ENCODE measurements around the gene MRPL24. TPM values are rescaled to one million over a fixed set of nuclear protein-coding genes. Genes with fewer than 3 reads are reported as not detected.

The MRPL24 gene
- total RNA-seq, 4 donors from 2014 or later = 54.9 to 121 (median 102) TPM

DNA sequence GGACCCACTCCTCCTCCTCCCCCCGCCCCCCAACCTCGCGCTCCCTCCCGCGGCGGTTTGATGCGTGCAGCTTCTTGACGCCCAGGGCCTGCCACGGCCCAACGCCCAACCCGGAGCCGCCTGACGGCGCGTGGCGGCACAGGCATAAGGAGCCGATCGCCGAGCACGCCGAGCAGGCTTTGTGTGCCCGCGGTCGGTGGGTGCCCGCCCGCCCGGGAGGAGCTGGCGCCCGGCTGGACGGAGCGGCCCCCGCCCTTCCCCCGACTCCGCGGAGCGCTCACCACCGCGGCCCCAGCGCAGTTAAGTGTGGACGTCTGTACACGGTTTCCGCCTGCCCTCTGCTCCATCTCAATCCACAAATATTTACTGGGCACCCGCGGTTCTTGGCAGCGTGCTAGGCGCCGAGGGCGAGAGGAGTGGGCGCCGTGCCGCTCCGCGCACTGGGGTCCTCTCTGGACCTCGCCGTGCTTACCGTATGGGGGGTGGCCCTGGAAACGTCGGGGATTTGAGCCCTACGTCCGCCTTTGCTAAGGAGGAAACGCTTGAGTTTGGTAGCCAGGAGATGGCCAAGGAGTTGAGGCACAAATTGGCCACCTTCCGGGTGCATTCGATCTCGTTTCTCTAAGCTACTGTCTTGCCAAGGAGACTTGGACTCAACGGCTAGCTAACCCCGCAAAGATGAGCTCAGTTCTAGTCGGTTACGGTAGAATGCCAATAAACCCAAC lies 11.0 kb upstream of the MRPL24 start:
- no peaks in the 10 kb centered on the region for H3K36me3 ChIP-seq
- peaks cover 46 to 55% of the 10 kb centered on the region in 2 donors for H3K4me1 ChIP-seq
- intact Hi-C loops (cut with DNase I; ENCODE audit: low total_unique reads) (loop anchor here (1.0 kb wide), 2 partner anchors 15 to 24 kb away; partner anchors contain the start of genes ISG20L2, METTL25B and PRCC), in situ Hi-C loops (cut with MboI; ENCODE audit: low sequenced_read_pairs in 4 of 4) (no loop called here)
- peak overlapping the region; percentile 94 to 100 (median 100) for H3K27ac ChIP-seq
- H3K4me3 ChIP-seq = peak overlapping the region; percentile 86 to 100 (median 96)
- H3K9me3 ChIP-seq = no peaks in the 10 kb centered on the region
- DNase-seq = peak; percentile 99
- no peaks in the 10 kb centered on the region for H3K27me3 ChIP-seq
- peak; percentile 57 to 63 for ATAC-seq
- TF ChIP-seq POLR2A (IDR thresholded peaks at IDR 0.05) (peak; percentile 79 to 88), CTCF (IDR thresholded peaks at IDR 0.05 in 4 of 5, conservative IDR thresholded peaks at IDR 0.05 in 1 of 5) (no peak)

DNA sequence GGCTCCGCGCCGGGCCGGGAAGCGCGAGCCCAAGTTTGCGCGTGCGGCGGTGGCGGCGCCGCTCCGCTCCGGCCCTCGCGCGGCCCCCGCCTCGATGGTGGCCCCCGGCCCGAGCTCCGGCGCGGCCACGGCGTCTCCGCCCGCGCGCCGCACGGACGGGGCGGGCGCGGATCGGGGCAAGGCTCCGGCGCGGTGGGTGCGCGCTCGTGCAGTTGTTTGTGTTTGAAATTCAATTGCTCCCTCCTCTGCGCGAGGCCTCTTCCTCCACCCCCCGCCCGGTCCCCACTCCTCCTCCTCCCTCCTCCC lies 10.5 kb upstream of the MRPL24 start, which contains the start of gene HDGF:
TSS of gene HDGF (minus strand) at position 225 of the 306 bp plus-strand sequence. CDS start 246 bp downstream, outside the sequence.
- in situ Hi-C loops (cut with MboI; ENCODE audit: low sequenced_read_pairs in 4 of 4) (no loop called here), intact Hi-C loops (cut with DNase I; ENCODE audit: low total_unique reads) (loop anchor here (1.0 kb wide), 2 partner anchors 16 to 23 kb away; partner anchors contain the start of genes ISG20L2, METTL25B and PRCC)
- ATAC-seq = peak; percentile 5 to 11
- Histone ChIP-seq H3K27ac (peak within 1 kb of the TSS; percentile 94 to 100 (median 100)), H3K4me3 (peak within 1 kb of the TSS; percentile 86 to 100 (median 96)), H3K36me3 (no peaks in the 10 kb centered on the region), H3K27me3 (no peaks in the 10 kb centered on the region), H3K9me3 (no peaks in the 10 kb centered on the region), H3K4me1 (peaks cover 47 to 56% of the 10 kb centered on the region in 2 donors)
- DNase-seq = no peak
- TF ChIP-seq POLR2A (IDR thresholded peaks at IDR 0.05) (peak; percentile 70 to 85), CTCF (IDR thresholded peaks at IDR 0.05 in 4 of 5, conservative IDR thresholded peaks at IDR 0.05 in 1 of 5) (no peak)

GRCh38 chr1:156750711-156751450 lies 10.0 kb upstream of the MRPL24 start:
- intact Hi-C loops (cut with DNase I; ENCODE audit: low total_unique reads) (loop anchor here (1.0 kb wide), 2 partner anchors 16 to 23 kb away; partner anchors contain the start of genes ISG20L2, METTL25B and PRCC), in situ Hi-C loops (cut with MboI; ENCODE audit: low sequenced_read_pairs in 4 of 4) (no loop called here)
- peak overlapping the region; percentile 94 to 100 (median 100) for H3K27ac ChIP-seq
- peak overlapping the region; percentile 86 to 100 (median 96) for H3K4me3 ChIP-seq
- no peaks in the 10 kb centered on the region for H3K27me3 ChIP-seq
- no peaks in the 10 kb centered on the region for H3K9me3 ChIP-seq
- ATAC-seq = peak; percentile 11 to 18
- peaks cover 52 to 61% of the 10 kb centered on the region in 2 donors for H3K4me1 ChIP-seq
- DNase-seq = peak in 1 of 2 donors; percentile 69
- peak in 2 of 5 experiments; percentile 23 to 26 for TF ChIP-seq CTCF (IDR thresholded peaks at IDR 0.05 in 4 of 5, conservative IDR thresholded peaks at IDR 0.05 in 1 of 5)
- TF ChIP-seq POLR2A (IDR thresholded peaks at IDR 0.05) = peak in 1 of 2 donors; percentile 35
- H3K36me3 ChIP-seq = no peaks in the 10 kb centered on the region

- in situ Hi-C loops (cut with MboI; ENCODE audit: low sequenced_read_pairs in 4 of 4) (no loop called here), intact Hi-C loops (cut with DNase I; ENCODE audit: low total_unique reads) (no loop called here)
- ATAC-seq = peak in 1 of 2 donors; percentile 0
- no peaks in the 10 kb centered on the region for H3K36me3 ChIP-seq
- TF ChIP-seq POLR2A (IDR thresholded peaks at IDR 0.05) (peak; percentile 32 to 41), CTCF (IDR thresholded peaks at IDR 0.05 in 4 of 5, conservative IDR thresholded peaks at IDR 0.05 in 1 of 5) (no peak)
- H3K4me1 ChIP-seq = peaks cover 58 to 67% of the 10 kb centered on the region in 2 donors
- H3K27ac ChIP-seq = peak overlapping the region; percentile 94 to 100 (median 100)
- H3K9me3 ChIP-seq = no peaks in the 10 kb centered on the region
- H3K27me3 ChIP-seq = no peaks in the 10 kb centered on the region
- peak overlapping the region; percentile 86 to 100 (median 96) for H3K4me3 ChIP-seq
- peak in 1 of 2 donors; percentile 78 for DNase-seq
Measured at GRCh38 chr1:156750191-156750672, 9.3 kb upstream of the MRPL24 start.

Data from gastrocnemius medialis (tissue), 4 donors.